HG03095 (cell line): ENCODE data around the gene RNF151.

ENCODE experiments used
- ATAC-seq: cut with Tn5 transposase; IDR thresholded peaks from one replicate; pipeline ENCODE4 v1.9.1; 2021; ENCODE audit warnings: moderate library complexity; ENCODE audit not compliant: unreplicated experiment

The RNF151 gene

DNA sequence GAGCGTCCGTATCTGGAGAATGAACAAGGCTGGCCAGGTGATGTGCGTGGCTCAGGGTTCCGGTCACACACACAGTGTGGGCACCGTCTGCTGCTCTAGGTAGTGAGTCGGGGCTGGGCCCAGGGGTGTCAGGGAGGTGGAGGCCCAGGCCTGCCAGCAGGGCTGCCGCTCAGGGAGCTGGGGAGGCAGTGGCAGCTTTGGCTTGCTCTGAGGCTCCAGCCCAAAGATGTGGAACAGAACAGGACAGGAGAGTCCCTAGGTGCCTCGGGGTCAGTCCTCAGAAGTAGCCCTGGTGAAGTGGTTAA lies 9.5 kb downstream of the RNF151 start:
- ATAC-seq, result no peak

DNA sequence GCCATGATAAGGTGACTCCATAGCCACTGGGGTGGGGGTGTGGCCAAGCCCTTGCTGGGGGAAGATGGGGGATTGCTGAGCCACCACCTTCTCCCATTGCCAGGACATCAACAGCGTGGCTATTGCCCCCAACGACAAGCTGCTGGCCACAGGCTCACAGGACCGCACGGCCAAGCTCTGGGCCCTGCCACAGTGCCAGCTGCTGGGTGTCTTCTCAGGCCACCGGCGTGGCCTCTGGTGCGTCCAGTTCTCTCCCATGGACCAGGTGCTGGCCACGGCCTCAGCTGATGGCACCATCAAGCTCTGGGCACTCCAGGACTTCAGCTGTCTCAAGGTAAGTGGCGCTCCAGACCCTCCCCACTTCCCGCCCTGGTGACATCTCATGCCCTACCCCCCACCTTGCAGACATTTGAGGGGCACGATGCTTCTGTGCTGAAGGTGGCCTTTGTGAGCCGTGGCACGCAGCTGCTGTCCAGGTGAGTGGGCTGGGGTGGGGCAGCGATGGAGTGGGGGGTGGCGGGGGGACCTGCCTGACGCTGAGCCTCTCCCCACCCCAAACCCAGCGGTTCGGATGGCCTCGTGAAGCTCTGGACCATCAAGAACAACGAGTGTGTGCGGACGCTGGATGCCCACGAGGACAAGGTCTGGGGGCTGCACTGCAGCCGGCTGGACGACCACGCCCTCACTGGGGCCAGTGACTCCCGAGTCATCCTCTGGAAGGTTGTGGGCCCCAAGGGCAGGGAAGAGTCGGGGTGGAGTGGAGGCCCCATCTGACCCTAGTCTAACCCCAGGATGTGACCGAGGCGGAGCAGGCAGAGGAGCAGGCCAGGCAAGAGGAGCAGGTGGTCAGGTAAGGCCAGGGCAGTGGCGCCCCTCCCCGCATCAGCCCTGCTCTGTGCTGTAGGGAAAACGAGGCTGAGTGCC lies 10.6 kb downstream of the RNF151 start:
- no peak for ATAC-seq

DNA sequence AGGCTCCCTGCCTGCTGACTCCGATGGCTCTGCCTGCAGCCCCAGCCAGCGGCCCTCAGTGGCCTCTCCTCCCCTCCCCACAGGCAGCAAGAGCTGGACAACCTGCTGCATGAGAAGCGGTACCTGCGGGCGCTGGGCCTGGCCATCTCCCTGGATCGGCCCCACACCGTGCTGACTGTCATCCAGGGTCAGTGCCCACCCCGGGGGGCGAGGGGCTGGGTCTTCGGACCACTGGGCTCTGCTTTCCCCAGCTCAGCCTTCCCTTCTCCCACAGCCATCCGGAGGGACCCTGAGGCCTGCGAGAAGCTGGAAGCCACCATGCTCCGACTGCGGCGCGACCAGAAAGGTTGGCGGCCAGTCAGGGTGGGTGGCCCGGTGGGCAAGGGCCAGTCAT lies 11.2 kb downstream of the RNF151 start:
- ATAC-seq, result no peak

DNA sequence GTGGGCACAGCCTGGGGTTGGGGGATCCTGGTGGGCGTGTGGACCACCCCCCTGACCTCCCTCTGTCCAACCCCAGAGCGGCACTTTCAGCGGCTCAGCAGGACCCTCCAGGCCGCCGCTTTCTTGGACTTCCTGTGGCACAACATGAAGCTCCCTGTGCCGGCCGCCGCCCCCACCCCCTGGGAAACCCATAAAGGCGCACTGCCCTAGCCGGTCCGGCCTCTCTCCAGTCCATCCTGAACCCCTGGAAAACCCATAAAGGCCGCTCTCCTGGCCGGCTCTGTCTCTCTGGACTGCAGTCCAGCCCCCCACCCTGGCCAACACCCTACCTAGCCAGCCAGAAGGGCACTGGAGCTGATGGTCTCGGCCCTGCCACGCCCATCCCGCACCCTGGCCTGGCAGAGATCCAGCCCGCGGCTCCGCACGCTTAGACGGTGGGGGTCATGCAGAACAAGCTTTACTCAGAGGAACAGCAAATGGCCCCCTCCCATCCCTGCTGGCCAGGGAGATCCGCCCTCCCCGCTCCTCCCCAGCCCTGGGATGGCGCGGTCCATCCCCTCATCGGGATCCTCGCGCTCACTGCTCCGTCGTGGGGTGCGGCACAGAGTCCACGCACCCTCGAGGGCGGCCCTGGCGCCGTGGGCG lies 11.9 kb downstream of the RNF151 start:
- ATAC-seq, result no peak

- no peak for ATAC-seq
Observed at GRCh38 chr16:1979271-1980029, 12.8 kb downstream of the RNF151 start.

GRCh38 chr16:1980030-1980769 lies 13.5 kb downstream of the RNF151 start:
- ATAC-seq, result no peak

- ATAC-seq, result no peak
Observed at GRCh38 chr16:1980770-1981087, 14.1 kb downstream of the RNF151 start.

DNA sequence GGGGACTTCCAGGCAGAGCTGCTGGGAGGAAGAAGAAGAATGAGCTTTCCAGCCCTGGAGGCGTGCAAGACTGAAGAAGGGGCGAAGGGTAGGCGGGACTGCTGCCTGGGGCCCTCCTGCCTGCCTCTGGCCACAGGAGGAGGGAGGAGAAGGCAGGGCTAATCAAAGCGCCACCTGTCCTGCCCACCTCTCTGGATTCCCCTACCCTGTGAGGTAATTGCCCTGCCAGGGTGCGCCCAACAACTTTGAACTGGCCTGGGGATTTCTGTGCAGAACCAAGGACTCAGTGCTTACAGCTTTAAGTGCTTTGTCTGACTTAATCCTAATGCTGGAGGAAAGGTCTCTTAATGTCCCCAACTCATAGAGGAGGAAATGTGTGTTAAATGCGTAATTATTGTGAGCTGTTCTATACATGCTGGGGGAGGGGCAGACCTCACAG lies 14.8 kb downstream of the RNF151 start, which contains the start of gene NOXO1:
NOXO1 (minus strand) TSS at position 72 of the 439 bp plus-strand sequence. CDS start 290 bp downstream, outside the sequence.
- ATAC-seq, result no peak

GRCh38 chr16:1982013-1982433 lies 15.4 kb downstream of the RNF151 start:
- no peak for ATAC-seq

- no peak for ATAC-seq
Observed at GRCh38 chr16:1982991-1983543, 16.4 kb downstream of the RNF151 start.

DNA sequence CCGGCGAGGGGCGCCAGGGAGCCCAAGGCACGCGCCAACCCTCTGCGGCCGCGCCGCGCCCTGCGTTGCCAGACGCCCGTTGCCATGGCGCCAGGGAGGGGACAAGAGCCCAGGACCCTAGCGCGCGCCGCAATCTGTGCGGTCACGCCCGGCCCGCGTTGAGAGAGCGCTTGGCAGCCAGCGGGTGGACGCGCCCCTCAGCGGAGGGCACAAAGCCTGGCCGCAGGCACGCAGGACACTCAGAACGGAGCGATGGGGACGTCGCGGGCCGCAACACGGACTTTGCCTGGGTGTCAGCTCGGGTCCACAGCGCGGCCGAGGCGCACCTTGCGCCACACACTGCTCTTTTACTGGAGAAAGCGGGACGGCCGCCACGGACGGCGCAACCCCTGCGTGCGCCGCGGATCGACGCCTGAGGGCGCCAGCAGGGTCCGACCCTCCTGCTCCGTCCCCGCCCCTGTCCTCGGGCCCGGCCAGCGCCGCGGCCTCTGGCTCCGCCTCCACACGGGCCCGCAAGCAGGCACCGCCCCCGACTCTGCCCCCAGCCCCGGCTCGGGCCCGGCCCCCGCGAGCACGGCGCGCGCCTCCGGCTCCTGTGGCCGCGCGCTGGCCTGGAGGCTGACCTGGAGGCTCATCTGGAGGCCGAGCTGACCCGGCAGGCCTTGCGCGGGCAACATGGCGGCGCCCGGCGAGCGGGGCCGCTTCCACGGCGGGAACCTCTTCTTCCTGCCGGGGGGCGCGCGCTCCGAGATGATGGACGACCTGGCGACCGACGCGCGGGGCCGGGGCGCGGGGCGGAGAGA lies 17.1 kb downstream of the RNF151 start, which contains the start of gene GFER:
GFER (plus strand) TSS at position 650 of the 803 bp plus-strand sequence; CDS start at position 676, 26 bp downstream.
- ATAC-seq, result peak; percentile 61

GRCh38 chr16:1984347-1985225 lies 17.9 kb downstream of the RNF151 start:
- no peak for ATAC-seq

GRCh38 chr16:1985466-1986150 lies 19.0 kb downstream of the RNF151 start:
- no peak for ATAC-seq

DNA sequence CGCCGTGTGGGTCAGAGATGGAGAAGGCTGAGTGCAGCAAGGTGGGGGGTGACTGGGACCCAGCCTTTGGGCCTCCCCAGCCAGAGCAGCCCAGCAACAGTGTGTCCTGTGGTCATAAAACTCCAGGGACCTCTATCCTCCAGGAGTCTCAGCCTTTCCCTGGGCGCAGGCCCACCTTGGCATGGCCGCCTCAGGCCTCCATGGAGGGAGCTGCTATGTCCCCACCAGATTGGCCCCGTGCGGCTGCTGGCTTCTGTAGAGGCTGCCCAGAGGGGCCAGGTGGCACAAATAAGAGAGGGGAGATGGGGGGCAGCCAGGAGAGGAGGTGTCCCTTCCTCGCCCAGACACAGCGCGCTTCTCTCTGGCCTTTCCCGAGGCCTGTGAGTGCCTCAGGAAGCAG lies 20.5 kb downstream of the RNF151 start:
- ATAC-seq, result no peak

- no peak for ATAC-seq
Observed at GRCh38 chr16:1989209-1990100, 22.8 kb downstream of the RNF151 start, which contains the start of gene SYNGR3. Gene SYNGR3 (plus strand): TSS chr16:1989970. CDS start chr16:1990103, 133 bp downstream.

DNA sequence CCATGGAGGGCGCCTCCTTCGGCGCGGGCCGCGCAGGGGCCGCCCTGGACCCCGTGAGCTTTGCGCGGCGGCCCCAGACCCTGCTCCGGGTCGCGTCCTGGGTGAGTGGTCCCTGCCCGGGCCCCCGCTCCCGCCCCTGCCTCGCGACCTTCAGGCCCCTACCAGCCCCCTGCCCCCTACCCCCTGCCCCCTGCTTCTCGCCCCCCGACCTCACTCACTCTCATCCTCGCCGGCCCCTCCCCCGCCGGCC lies 23.4 kb downstream of the RNF151 start:
- ATAC-seq, result no peak
